NB4 (cell line): ENCODE data around the gene YPEL1.

Experiments used
- MYC ChIP-seq: IDR thresholded peaks from 2 replicates; pipeline ENCODE4 v1.6.1; 2011; ENCODE audit warnings: low read depth, low read length
- POLR2A ChIP-seq: IDR thresholded peaks from 2 replicates; pipeline ENCODE4 v1.6.1; 2011; ENCODE audit warnings: mild to moderate bottlenecking; ENCODE audit not compliant: insufficient read length; ENCODE audit errors: extremely low read depth
- TF ChIP-seq, protein P1 (sequence below): IDR thresholded peaks from one replicate; pipeline ENCODE4 v1.5.1; 2012; ENCODE audit warnings: low read depth, low read length
- TF ChIP-seq, protein P2 (sequence below): IDR thresholded peaks from 2 replicates; pipeline ENCODE4 v1.6.1; 2011; ENCODE audit warnings: low read depth, low read length

DNA sequence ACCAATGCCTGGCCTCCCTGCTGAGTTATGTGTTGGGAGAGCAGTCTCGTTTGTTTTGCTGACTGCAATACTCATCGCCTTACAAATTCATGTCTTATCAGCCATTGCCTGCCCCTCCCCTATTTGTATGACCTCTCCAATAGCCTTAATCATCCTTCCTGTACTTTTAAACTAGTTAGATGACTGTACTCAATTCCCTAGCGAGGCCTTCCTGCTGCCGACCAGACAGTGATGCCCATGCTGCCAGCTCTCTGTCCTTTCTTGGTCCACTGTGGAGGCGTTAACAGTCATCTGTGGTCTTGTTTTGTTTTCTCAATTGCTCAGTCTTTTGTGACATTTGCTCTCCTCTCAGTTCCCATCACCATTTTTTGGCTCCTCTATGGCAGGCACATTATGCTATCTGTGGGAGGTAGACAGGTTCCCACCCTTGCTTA lies 20.3 kb upstream of the YPEL1 start:
- TF ChIP-seq, protein P1, sequence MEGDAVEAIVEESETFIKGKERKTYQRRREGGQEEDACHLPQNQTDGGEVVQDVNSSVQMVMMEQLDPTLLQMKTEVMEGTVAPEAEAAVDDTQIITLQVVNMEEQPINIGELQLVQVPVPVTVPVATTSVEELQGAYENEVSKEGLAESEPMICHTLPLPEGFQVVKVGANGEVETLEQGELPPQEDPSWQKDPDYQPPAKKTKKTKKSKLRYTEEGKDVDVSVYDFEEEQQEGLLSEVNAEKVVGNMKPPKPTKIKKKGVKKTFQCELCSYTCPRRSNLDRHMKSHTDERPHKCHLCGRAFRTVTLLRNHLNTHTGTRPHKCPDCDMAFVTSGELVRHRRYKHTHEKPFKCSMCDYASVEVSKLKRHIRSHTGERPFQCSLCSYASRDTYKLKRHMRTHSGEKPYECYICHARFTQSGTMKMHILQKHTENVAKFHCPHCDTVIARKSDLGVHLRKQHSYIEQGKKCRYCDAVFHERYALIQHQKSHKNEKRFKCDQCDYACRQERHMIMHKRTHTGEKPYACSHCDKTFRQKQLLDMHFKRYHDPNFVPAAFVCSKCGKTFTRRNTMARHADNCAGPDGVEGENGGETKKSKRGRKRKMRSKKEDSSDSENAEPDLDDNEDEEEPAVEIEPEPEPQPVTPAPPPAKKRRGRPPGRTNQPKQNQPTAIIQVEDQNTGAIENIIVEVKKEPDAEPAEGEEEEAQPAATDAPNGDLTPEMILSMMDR = no peak
- TF ChIP-seq, protein P2, sequence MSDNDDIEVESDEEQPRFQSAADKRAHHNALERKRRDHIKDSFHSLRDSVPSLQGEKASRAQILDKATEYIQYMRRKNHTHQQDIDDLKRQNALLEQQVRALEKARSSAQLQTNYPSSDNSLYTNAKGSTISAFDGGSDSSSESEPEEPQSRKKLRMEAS = no peak
- TF ChIP-seq POLR2A (no peak), MYC (no peak)
